HG02970 (cell line): Measurements from ENCODE around the gene PHPT1.

ENCODE experiments used
- ATAC-seq: cut with Tn5 transposase; IDR thresholded peaks from one replicate; pipeline ENCODE4 v1.9.1; 2021; ENCODE audit warnings: mild to moderate bottlenecking, moderate library complexity, moderate number of reproducible peaks; ENCODE audit not compliant: unreplicated experiment, low FRiP score

PHPT1 gene

DNA sequence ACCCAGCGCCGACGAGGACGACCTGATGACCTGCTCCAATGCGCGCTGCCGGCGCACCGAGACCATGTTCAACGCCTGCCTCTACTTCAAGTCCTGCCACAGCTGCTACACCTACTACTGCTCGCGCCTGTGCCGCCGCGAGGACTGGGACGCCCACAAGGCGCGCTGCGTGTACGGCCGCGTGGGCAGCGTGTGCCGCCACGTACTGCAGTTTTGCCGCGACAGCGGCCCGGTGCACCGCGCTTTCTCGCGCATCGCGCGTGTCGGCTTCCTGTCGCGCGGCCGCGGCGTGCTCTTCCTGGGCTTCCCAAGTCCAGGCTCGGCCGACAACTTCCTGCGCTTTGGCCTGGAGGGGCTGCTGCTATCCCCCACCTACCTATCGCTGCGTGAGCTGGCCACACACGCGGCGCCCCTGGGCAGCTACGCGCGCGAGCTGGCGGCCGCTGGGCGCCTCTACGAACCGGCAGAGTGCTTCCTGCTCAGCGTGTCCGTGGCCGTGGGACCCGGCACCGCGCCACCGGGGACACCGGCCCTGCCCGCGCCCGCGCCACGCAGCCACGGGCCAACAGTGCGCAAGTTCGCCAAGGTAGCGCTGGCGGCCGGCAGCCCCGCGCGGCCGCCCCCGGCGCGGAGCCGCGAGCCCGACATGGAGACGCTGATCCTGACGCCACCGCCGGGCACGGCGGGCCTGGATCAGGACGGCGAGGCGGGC lies 2.7 kb upstream of the PHPT1 start:
- ATAC-seq: no peak

DNA sequence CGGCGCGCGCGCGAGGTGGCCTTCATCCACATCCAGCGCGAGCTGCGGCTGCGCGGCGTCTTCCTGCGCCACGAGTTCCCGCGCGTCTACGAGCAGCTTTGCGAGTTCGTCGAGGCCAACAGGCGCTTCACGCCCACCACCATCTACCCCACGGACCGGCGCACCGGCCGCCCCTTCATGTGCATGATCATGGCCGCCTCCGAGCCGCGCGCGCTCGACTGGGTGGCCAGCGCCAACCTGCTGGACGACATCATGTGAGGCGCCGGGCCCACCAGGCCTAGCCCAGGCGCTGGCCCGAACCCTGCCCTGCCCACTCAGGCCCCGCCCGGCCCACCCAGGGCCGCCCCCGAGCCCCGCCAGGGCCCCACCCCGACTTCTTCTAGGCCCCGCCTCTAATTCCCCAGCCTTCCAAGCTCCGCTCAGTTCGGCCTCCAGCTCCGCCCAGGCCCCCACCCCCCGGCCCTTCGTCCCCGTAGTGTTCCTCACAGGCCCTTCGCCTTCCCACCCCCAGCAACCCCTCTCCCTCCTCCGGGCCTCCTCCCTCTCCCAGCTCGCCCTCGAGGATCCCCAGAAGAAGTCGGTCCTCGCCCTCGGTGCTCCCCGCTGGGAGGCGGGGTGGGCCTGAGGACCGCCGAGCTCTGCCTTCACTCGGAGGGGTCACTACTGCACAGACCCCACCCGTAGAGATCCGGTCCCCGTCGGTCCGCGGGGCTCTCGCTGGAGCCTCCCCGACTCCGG lies 2.0 kb upstream of the PHPT1 start:
- ATAC-seq: no peak

DNA sequence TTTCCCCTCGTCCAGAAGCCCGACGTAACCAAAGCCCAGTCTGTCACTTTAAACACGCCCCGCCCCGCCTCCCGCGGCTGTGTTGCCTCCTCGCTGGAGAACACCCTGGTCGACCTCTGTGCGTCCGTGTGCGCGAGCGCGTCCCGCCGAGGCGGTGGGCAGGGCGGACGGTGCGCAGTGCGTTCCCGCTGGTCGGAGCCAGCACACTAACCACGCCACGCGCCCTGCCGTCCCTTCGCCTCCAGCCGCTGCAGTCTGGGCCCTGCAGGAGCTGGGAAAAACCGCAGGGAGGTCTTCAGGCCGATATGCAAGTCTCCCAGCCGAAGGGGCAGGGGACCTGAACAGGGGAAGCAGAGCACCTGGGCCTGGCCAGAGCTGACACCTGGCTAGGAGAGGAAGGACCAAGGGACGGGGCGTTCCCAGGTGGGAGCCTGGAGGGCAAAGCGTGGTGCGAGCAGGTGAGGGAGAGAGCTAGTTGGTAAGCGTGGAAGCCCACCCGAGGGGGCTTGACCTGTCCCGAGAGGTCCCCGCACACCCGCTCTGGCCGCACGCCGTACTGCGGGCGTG lies 1.3 kb upstream of the PHPT1 start:
- ATAC-seq: no peak

DNA sequence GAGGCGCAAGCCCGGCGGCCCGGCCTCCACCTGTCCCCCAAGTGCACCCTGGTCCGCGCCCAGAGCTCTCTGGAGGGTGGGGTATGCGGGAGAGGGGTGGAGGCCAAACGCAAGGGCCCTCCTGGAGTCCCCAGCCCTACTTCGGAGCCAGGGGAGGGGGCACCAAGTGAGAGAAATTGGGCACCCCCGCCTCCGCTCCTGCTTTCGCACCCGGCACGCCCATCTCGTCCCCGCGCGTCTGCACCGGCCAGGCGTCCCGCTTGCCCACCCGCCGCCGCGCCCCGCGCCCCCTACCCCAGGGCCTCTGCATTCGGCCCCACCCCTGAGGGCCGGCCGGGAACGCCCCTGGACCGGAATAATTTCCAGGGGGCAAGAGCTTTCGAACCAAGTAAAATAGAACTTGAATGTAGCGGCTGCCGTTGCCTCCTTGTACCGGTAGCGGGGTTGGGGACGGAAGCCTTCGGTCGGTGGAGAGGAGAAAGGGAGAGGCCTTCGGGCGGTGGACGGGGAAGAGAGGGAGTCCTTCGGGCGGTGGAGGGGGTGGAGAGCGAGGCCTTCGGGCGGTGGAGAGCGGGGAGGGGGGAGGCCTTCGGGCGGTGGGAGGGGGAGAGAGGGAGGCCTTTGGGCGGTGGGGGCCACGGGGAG lies 694 bp upstream of the PHPT1 start:
- ATAC-seq: no peak

DNA sequence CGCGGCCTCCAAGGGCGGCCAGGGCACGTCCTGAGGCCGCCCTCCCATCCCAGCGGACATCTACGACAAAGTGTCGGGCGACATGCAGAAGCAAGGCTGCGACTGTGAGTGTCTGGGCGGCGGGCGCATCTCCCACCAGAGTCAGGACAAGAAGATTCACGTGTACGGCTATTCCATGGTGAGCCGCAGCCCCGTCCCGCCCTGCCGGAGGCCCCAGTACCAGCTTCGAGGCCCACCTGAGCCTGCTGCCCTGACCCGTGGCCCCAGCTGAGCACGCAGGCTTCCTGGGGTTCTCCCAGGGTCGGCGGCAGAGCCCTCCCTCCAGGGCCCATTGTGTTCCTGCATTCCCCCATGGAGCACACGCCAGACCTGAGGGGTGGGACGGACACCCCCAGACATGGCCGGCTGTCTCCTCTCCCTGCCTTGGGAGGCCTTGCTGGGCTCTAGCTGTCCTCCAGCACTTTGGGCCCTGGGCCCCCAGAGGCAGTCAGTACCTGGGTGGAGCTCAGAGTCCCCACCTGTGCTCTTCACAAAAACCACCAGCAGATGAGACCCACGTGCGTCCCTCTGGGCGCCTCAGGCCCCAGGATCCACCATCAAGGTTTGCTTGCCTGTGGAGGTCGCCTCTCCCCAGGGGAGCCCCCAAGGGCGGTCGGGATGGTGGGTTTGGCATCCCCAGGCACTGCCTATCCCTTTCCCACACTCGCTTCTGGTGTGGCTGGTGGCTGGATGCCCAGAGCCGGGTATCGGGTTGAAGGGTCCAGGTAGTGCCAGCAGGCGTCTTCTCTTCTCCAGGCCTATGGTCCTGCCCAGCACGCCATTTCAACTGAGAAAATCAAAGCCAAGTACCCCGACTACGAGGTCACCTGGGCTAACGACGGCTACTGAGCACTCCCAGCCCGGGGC lies 1.0 kb downstream of the PHPT1 start:
- no peak for ATAC-seq

DNA sequence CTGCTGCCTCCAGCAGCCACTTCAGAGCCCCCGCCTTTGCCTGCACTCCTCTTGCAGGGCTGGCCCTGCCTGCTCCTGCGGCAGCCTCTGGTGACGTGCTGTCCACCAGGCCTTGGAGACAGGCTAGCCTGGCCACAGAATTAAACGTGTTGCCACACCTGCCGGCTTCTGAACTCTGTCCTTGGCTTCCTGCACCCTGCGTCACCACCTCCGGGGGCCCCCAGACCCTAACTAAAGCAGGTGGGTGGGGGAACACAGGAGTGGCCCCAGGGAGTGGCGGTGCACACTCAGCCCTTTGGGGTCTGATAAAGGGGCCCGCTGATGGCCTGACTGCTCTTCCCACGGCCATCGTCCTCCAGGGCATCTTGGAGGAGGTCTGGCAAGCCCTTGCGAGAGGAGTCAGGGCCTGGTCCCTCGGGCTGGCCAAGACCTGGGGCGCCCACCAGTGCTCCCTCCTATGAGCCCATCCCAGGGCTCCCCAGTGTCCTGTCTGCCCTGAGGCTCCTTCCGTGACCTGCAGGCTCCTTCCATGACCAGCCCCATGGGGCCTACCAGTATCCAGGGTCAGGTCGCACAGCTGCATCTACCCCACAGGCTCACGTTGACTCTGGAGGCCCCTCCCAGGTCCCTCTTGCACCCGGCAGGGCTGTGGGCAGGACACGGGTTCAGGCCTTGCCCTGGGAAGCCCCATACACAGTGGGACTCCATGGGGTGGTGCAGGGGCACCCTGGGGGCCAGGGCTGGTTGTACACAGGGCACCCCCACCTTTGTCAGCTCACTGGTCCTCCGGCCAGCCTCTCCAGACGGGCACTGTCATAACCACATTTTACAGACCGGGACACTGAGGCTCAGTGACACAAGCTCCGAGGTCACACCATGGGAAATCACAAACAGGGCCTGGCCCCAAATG lies 1.9 kb downstream of the PHPT1 start:
- no peak for ATAC-seq

DNA sequence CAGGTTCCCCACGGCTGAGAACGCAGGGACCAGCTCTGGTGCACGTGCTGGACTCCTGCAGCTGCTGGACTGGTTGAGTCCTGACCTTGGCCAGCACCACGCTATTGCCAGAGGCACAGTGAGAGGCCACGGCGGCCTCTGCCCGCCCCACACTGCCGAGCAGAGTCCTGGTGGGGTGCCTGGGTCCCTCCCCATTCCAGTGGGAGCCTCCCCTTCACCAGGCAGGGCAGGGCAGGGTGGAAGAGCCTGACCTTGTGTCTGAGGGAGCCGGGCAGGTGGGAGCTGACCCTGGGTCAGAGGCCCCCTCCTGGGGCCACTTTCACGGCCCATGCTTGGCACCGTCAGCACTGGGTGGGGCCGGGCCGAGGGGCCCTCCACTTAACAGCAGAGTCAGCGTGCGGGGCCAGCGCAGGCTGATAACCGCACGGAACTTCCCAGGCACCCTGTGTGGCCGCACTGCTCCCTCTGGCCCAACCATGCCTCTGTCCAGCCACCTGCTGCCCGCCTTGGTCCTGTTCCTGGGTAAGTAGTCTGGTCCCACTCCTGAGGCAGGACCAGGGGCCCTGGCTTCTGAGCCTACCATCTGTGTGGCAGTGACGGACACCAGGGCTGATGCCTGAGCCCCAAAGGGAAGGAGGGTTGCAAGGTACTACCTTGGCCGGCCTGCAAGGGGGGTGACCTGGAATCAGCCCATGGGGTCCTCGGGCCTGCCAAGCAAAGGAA lies 2.9 kb downstream of the PHPT1 start, which contains the start of gene MAMDC4:
Gene MAMDC4 (plus strand): TSS at position 406 of the 723 bp plus-strand sequence. CDS start 71 bp downstream, at position 477.
- no peak for ATAC-seq

DNA sequence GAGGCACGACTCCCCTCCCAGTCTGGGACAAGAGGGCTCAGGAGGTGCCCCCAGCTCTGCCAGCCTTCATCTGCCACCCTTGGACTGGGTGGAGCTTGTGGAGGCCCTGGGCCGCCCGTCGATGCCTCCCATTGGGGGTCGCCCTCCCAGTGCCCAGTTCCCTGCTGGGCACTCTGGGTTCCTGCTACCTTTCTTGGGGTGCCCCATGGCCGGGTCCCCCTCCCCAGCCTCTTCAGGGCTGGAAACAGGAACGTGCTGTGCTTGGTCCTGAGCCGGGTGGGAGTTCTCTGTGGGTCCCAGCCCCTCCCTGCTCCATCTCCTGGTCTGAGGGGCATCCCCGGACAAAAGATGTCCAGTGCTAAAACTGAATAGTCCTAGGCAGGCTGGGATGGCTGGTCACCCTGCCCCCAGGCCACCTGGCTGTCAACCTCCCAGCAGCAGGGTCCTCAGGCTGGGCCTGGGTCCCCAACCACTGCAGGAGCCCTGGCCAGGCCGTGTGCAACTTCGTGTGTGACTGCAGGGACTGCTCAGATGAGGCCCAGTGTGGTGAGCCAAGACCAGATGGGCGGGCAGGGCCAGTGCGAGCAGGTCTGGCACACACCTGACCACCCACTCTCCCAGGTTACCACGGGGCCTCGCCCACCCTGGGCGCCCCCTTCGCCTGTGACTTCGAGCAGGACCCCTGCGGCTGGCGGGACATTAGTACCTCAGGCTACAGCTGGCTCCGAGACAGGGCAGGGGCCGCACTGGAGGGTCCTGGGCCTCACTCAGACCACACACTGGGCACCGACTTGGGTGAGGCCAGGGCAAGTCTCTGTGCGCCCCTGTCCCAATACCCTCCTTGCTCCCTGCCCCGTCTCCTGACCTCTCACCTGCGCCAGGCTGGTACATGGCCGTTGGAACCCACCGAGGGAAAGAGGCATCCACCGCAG lies 3.7 kb downstream of the PHPT1 start:
- no peak for ATAC-seq

DNA sequence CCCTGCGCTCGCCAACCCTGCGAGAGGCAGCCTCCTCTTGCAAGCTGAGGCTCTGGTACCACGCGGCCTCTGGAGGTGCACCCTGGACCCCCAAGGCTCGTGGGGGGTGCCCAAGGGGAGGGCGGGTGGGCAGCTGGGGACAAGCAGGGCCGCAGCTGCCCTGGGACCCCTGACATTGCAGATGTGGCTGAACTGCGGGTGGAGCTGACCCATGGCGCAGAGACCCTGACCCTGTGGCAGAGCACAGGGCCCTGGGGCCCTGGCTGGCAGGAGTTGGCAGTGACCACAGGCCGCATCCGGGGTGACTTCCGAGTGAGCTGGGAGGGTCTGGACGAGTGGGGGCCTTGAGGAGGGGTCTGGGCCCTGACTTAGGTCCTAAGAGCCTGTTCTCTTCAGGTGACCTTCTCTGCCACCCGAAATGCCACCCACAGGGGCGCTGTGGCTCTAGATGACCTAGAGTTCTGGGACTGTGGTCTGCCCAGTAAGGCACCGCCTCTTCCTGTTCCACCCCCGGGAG lies 4.4 kb downstream of the PHPT1 start:
- ATAC-seq: no peak

DNA sequence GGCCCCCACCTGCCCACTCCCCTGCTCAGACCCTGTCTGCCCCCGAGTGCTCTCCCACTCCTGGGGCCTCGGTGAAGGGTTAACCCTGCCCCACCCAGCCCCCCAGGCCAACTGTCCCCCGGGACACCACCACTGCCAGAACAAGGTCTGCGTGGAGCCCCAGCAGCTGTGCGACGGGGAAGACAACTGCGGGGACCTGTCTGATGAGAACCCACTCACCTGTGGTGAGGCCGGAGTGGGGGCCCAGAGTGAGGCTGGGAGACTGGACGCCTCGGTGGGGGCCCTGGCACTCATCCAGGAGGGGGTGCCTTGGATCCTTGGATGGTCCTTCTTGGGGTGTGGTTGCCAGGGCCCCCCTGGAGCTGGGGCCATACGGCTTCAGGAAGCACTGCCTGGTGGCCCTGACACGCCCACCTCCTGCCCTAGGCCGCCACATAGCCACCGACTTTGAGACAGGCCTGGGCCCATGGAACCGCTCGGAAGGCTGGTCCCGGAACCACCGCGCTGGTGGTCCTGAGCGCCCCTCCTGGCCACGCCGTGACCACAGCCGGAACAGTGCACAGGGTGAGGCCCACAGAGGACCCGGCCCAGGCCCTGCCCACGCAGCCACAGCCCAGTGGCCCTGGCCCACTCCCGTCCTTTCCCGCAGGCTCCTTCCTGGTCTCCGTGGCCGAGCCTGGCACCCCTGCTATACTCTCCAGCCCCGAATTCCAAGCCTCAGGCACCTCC lies 5.1 kb downstream of the PHPT1 start:
- no peak for ATAC-seq

DNA sequence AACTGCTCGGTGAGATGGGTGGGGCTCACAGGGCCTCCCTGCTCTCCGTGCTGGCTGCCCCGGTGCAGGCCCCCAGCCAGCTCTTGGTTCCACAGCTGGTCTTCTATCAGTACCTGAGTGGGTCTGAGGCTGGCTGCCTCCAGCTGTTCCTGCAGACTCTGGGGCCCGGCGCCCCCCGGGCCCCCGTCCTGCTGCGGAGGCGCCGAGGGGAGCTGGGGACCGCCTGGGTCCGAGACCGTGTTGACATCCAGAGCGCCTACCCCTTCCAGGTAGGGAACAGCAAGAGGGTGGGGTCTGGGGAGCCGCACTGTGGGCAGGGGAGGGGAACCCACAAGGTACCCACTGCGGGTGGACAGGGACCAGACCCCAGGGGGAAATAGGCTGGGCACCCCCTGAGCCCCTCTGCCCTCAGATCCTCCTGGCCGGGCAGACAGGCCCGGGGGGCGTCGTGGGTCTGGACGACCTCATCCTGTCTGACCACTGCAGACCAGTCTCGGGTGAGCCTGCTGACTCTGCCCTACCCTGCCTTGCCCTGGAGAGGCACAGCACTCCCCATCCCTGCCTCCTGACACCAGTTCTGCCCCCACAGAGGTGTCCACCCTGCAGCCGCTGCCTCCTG lies 5.7 kb downstream of the PHPT1 start:
- no peak for ATAC-seq

DNA sequence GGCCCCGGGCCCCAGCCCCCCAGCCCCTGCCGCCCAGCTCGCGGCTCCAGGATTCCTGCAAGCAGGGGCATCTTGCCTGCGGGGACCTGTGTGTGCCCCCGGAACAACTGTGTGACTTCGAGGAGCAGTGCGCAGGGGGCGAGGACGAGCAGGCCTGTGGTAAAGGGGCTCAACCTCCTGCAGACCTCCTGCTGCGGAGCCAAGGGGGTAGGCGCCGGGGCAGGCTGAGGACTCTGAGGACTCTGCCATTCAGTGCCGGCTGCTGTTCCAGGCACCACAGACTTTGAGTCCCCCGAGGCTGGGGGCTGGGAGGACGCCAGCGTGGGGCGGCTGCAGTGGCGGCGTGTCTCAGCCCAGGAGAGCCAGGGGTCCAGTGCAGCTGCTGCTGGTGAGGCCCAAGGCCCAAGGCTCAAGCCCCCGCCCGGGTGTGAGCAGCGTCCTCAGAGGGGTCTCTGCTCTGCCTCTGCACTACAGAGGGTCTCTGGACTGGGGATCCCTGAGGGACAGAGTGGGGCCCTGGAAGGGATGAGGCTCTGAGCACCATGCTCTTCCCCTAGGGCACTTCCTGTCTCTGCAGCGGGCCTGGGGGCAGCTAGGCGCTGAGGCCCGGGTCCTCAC lies 6.4 kb downstream of the PHPT1 start:
- no peak for ATAC-seq

DNA sequence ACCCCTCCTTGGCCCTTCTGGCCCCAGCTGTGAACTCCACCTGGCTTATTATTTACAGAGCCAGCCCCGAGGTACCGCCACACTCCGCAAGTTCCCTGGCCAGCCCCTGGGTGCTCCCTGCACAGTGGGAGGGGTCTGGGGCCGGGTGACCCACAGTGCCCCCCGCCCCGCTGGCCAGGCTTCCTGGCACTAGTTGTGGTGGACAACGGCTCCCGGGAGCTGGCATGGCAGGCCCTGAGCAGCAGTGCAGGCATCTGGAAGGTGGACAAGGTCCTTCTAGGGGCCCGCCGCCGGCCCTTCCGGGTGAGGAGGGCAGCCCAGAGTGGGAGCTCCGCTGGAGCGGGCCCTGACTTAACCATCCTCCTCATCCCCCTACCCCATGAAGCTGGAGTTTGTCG lies 6.9 kb downstream of the PHPT1 start:
- ATAC-seq: no peak

DNA sequence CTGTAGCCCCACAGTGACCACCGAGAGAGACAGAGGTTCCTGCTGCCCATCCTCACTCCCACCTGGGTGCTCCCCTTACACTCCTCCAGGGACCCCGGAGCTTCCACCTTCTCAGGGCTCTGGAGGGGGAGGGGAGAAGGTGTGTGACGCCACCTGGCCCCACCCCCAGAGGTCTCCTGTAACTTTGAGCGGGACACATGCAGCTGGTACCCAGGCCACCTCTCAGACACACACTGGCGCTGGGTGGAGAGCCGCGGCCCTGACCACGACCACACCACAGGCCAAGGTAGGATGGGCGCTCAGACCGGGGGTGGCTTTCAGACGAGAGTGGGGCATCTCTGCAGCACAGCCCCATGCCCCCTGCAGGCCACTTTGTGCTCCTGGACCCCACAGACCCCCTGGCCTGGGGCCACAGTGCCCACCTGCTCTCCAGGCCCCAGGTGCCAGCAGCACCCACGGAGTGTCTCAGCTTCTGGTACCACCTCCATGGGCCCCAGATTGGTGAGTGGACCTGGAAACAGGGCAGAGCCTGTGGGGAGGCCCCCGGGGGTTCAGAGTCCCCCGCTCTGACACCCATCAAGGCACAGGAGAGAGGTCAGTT lies 7.4 kb downstream of the PHPT1 start:
- no peak for ATAC-seq

DNA sequence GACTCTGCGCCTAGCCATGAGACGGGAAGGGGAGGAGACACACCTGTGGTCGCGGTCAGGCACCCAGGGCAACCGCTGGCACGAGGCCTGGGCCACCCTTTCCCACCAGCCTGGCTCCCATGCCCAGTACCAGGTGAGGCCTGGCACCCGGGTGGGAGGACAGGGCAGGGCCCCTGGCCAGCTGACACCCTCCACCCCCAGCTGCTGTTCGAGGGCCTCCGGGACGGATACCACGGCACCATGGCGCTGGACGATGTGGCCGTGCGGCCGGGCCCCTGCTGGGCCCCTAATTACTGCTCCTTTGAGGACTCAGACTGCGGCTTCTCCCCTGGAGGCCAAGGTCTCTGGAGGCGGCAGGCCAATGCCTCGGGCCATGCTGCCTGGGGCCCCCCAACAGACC lies 8.0 kb downstream of the PHPT1 start:
- no peak for ATAC-seq
